Lower leg skin (tissue), 3 donors: Measurements from ENCODE around the gene CTSA.

Source experiments
- CTCF ChIP-seq, 3 donors: fragments of 450-650 bp; IDR thresholded peaks; one replicate each; pipeline ENCODE4 v1.5.1; 2016; ENCODE audit warnings: antibody characterized with exemption in 3 of 3, mild to moderate bottlenecking in 3 of 3, moderate library complexity in 2 of 3
- POLR2A ChIP-seq, 2 donors: fragments of 450-650 bp; IDR thresholded peaks; one replicate each; pipeline ENCODE4 v1.6.1; 2016 to 2017; ENCODE audit warnings: antibody characterized with exemption in 2 of 2, mild to moderate bottlenecking in 1 of 2, moderate library complexity in 1 of 2

GRCh38 chr20:45944965-45945677 is 54.0 kb downstream of the CTSA start:
- no peak for TF ChIP-seq CTCF (IDR thresholded peaks at IDR 0.05)
- no peak for TF ChIP-seq POLR2A (IDR thresholded peaks at IDR 0.05)
